SK-N-SH (cell line): ENCODE data around the gene LCOR. TPM values are rescaled to one million over a fixed set of nuclear protein-coding genes. Genes with fewer than 3 reads are reported as not detected.

Source experiments
- CTCF ChIA-PET: fragments of 300-600, 350-600 bp; formaldehyde crosslinking; extraction: SDS; loops from one replicate; lab custom pipeline; 2021; lab: Yijun Ruan, JAX
- POLR2A ChIA-PET: fragments of 350-600 bp; sonication (Branson Sonifier 250); formaldehyde crosslinking; extraction: SDS; loops from one replicate; lab custom pipeline; 2020; ENCODE audit warnings: antibody characterized with exemption, inconsistent platforms; lab: Yijun Ruan, JAX
- DNase-seq: peaks from one replicate; pipeline ENCODE4 v3.0.0; 2012
- H2AFZ ChIP-seq: fragments of 200-600 bp; sonication (generic); 2 replicates; pipeline ENCODE4 v1.8.1; 2016; ENCODE audit warnings: antibody characterized with exemption, mild to moderate bottlenecking, low read depth
- H3F3A ChIP-seq: fragments of 200-600 bp; sonication (generic); replicated peaks from 2 replicates; pipeline ENCODE3; 2016; ENCODE audit warnings: antibody characterized with exemption, mild to moderate bottlenecking; ENCODE audit not compliant: insufficient read depth
- H3K27ac ChIP-seq, 2 experiments: fragments of 200-500 bp in 1 of 2; fragments of 200-600 bp in 1 of 2; sonication (Bioruptor generic) in 1 of 2; sonication (generic), shearing (Covaris generic) in 1 of 2; 2 replicates each; pipeline versions ENCODE4 v1.5.1 to v1.6.1; 2014 to 2016; ENCODE audit warnings: low read depth in 2 of 2, inconsistent platforms in 1 of 2, low read length in 1 of 2, mild to moderate bottlenecking in 1 of 2, mixed read lengths in 1 of 2
- H3K27me3 ChIP-seq: fragments of 200-600 bp; sonication (generic), shearing (Covaris generic); 2 replicates; pipeline ENCODE4 v1.6.1; 2016; ENCODE audit warnings: mixed run types; ENCODE audit not compliant: insufficient read depth
- H3K36me3 ChIP-seq, 2 experiments: fragments of 200-500 bp in 1 of 2; fragments of 200-600 bp in 1 of 2; sonication (Bioruptor generic) in 1 of 2; sonication (generic) in 1 of 2; replicated peaks in 1 of 2; 2 replicates each; pipeline versions ENCODE3 to v1.5.1; 2014 to 2016; ENCODE audit warnings: low read length in 1 of 2, mild to moderate bottlenecking in 1 of 2; ENCODE audit not compliant: insufficient read depth in 2 of 2, control insufficient read depth in 1 of 2
- H3K4me1 ChIP-seq, 2 experiments: fragments of 200-500 bp in 1 of 2; fragments of 200-600 bp in 1 of 2; sonication (Bioruptor generic) in 1 of 2; sonication (generic), shearing (Covaris generic) in 1 of 2; 2 replicates each; pipeline versions ENCODE4 v1.5.1 to v1.6.1; 2014 to 2016; ENCODE audit warnings: low read depth in 1 of 2, low read length in 1 of 2, mixed run types in 1 of 2; ENCODE audit not compliant: insufficient read depth in 2 of 2, control insufficient read depth in 1 of 2
- H3K4me2 ChIP-seq: fragments of 200-600 bp; sonication (generic), shearing (Covaris generic); 2 replicates; pipeline ENCODE4 v1.6.1; 2017; ENCODE audit warnings: mixed run types
- H3K4me3 ChIP-seq, 2 experiments: fragments of 200-500 bp in 1 of 2; fragments of 200-600 bp in 1 of 2; sonication (Bioruptor generic) in 1 of 2; sonication (generic), shearing (Covaris generic) in 1 of 2; 2 replicates each; pipeline versions ENCODE4 v1.5.1 to v1.8.1; 2014 to 2016; ENCODE audit warnings: low read depth in 2 of 2, inconsistent platforms in 1 of 2, low read length in 1 of 2, mild to moderate bottlenecking in 1 of 2, mixed read lengths in 1 of 2, moderate library complexity in 1 of 2
- H3K79me2 ChIP-seq: fragments of 200-600 bp; sonication (generic); 2 replicates; pipeline ENCODE4 v1.8.1; 2017; ENCODE audit warnings: mild to moderate bottlenecking; ENCODE audit not compliant: insufficient read depth
- H3K9ac ChIP-seq: fragments of 200-600 bp; sonication (generic); 2 replicates; pipeline ENCODE4 v1.6.1; 2017; ENCODE audit warnings: mixed run types
- H3K9me2 ChIP-seq: fragments of 200-600 bp; sonication (generic); 2 replicates; pipeline ENCODE4 v1.6.1; 2017; ENCODE audit warnings: mixed run types
- H3K9me3 ChIP-seq: fragments of 200-600 bp; sonication (generic); 2 replicates; pipeline ENCODE4 v1.6.1; 2017; ENCODE audit warnings: mixed run types, mild to moderate bottlenecking, moderate library complexity
- H4K20me1 ChIP-seq: fragments of 200-600 bp; sonication (generic); 2 replicates; pipeline ENCODE4 v1.6.1; 2017; ENCODE audit warnings: mild to moderate bottlenecking, mixed run types; ENCODE audit not compliant: insufficient read depth
- CTCF ChIP-seq: fragments of 200-600 bp; sonication (generic); IDR thresholded peaks from 2 replicates; pipeline ENCODE4 v1.6.1; 2017; ENCODE audit warnings: antibody characterized with exemption, mild to moderate bottlenecking, moderate library complexity
- EP300 ChIP-seq, 2 experiments: IDR thresholded peaks; 2 replicates each; pipeline versions ENCODE4 v1.4.0 to v1.6.1; 2012; ENCODE audit warnings: borderline replicate concordance in 1 of 2, low read depth in 1 of 2, low read length in 1 of 2
- FOSL2 ChIP-seq: IDR thresholded peaks from 2 replicates; pipeline ENCODE4 v1.4.0; 2012; ENCODE audit warnings: low read depth, mild to moderate bottlenecking, moderate library complexity, borderline replicate concordance
- FOXJ3 ChIP-seq: sonication (generic); formaldehyde crosslinking; IDR thresholded peaks from 2 replicates; pipeline ENCODE4 v1.5.1; 2020; ENCODE audit warnings: mild to moderate bottlenecking, missing genetic modification reagents
- GATA2 ChIP-seq: sonication (generic); formaldehyde crosslinking; IDR thresholded peaks from 2 replicates; pipeline ENCODE4 v1.5.0; 2020; ENCODE audit warnings: mild to moderate bottlenecking, missing genetic modification reagents
- JUND ChIP-seq: IDR thresholded peaks from 2 replicates; pipeline ENCODE4 v1.4.0; 2012
- MAX ChIP-seq: IDR thresholded peaks from 2 replicates; pipeline ENCODE4 v1.4.0; 2012; ENCODE audit warnings: low read depth
- NRF1 ChIP-seq: IDR thresholded peaks from 2 replicates; pipeline ENCODE4 v1.6.1; 2012; ENCODE audit warnings: low read depth, mild to moderate bottlenecking, low read length
- PBX3 ChIP-seq: IDR thresholded peaks from 2 replicates; pipeline ENCODE4; 2012
- POLR2AphosphoS5 ChIP-seq: IDR thresholded peaks from 2 replicates; pipeline ENCODE4 v1.6.1; 2012; ENCODE audit warnings: low read depth, low read length
- RCOR1 ChIP-seq: fragments of 150-350 bp; IDR thresholded peaks from 2 replicates; pipeline ENCODE4 v1.6.1; 2017; ENCODE audit warnings: antibody characterized with exemption, low read length
- TCF12 ChIP-seq: IDR thresholded peaks from 2 replicates; pipeline ENCODE4 v1.4.0; 2012
- TEAD4 ChIP-seq: IDR thresholded peaks from 2 replicates; pipeline ENCODE4 v1.4.0; 2012; ENCODE audit warnings: mild to moderate bottlenecking, borderline replicate concordance; ENCODE audit not compliant: insufficient read depth
- USF2 ChIP-seq: fragments of 150-350 bp; IDR thresholded peaks from 2 replicates; pipeline ENCODE4 v1.6.1; 2017; ENCODE audit warnings: antibody characterized with exemption, low read length, low read depth, borderline replicate concordance
- ZBTB33 ChIP-seq: IDR thresholded peaks from 2 replicates; pipeline ENCODE4 v1.4.0; 2012; ENCODE audit warnings: low read depth, borderline replicate concordance
- WGBS: methylation state at CpG from one replicate; pipeline ENCODE4 v1.1.6; 2017; ENCODE audit warnings: low lambda C conversion rate; 5-methylcytosine and 5-hydroxymethylcytosine counted together
- polyA plus RNA-seq, 3 experiments: library from polyadenylated mRNA; depleted of rRNA; stranded (reverse); fragments of >200 nt; gene quantifications; 2 replicates each; pipeline ENCODE4 v1.2.3, GENCODE V29; 2012

Gene LCOR
- polyA plus RNA-seq, 1 of the 3 experiments (the other 2 are of a cell fraction): 1.9 TPM

GRCh38 chr10:96999987-97000386 lies 167.9 kb downstream of the LCOR start:
- no peak for TF ChIP-seq TCF12
- TF ChIP-seq TEAD4: no peak
- TF ChIP-seq CTCF: no peak
- TF ChIP-seq POLR2AphosphoS5: no peak
- TF ChIP-seq ZBTB33: no peak
- TF ChIP-seq FOXJ3 (CRISPR knock-in tag): no peak
- TF ChIP-seq MAX: no peak
- TF ChIP-seq GATA2 (CRISPR knock-in tag): no peak
- TF ChIP-seq USF2: no peak
- TF ChIP-seq EP300 (IDR thresholded peaks at IDR 0.05; ENCODE audit: borderline replicate concordance in 1 of 2, low read depth in 1 of 2, low read length in 1 of 2): no peak
- TF ChIP-seq RCOR1: no peak
- no peak for TF ChIP-seq FOSL2
- TF ChIP-seq JUND: no peak
- no peak for TF ChIP-seq NRF1
- TF ChIP-seq PBX3: no peak
- Histone ChIP-seq H3K79me2 (no peaks in the 10 kb centered on the region), H4K20me1 (no peaks in the 10 kb centered on the region), H3K27ac (no peak overlapping the region), H3K36me3 (no peaks in the 10 kb centered on the region), H3K9me2 (no peaks in the 10 kb centered on the region), H3K27me3 (no peaks in the 10 kb centered on the region), H3K9me3 (no peaks in the 10 kb centered on the region), H3K9ac (no peak overlapping the region), H3K4me3 (no peak overlapping the region), H2AFZ (no peak overlapping the region), H3K4me1 (peaks cover 0 to 5% of the 10 kb centered on the region in 2 experiments; a peak in 2 of 4 replicates), H3K4me2 (no peak overlapping the region), H3F3A (no peaks in the 10 kb centered on the region)
- POLR2A ChIA-PET: no interaction called here
- CTCF ChIA-PET: interaction anchor here (0.6 to 1.0 kb wide), 2 partner anchors 25 to 137 kb away, joined by 3 read pairs; no protein-coding TSS in a partner anchor
- DNase-seq: no peak
- WGBS: 67% methylated on average over 1 of the region's 4 CpGs
